Melanocyte of skin (primary cell): ENCODE results near the gene TSGA10IP. TPM values are rescaled to one million over a fixed set of nuclear protein-coding genes. Genes with fewer than 3 reads are reported as not detected.

ENCODE experiments used
- total RNA-seq, 2 donors: library from RNA; depleted of rRNA; stranded (reverse); fragments of >200 nt; gene quantifications; 2 replicates each; pipeline ENCODE4 v1.2.3, GENCODE V29; 2012

The TSGA10IP gene
- not detected for total RNA-seq

DNA sequence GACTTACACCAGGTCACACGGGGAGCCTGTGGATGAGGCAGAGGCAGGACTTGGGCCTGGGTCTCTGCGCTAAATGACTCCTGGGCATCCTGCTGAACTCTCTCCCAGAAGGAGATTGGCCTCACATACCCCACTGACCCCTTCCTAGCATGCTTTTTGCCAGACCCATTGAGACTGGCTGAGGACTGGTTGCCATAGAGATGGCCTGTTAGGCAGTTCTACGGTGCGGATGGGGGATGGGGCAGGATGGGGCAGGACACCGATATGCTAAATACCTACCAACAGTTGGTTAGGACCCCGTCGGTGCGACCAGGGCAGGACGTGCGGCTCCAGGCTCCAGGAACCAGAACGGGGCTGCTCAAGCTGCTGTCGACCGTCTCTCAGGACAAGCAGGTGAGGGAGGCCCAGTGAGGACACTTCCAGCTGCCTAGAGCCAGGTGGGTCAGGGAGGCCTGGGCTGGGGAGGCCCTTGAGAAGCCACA lies at the start of gene TSGA10IP:
TSS of gene TSGA10IP (plus strand) at position 51 of the 482 bp plus-strand sequence. CDS start at position 247, 196 bp downstream.

DNA sequence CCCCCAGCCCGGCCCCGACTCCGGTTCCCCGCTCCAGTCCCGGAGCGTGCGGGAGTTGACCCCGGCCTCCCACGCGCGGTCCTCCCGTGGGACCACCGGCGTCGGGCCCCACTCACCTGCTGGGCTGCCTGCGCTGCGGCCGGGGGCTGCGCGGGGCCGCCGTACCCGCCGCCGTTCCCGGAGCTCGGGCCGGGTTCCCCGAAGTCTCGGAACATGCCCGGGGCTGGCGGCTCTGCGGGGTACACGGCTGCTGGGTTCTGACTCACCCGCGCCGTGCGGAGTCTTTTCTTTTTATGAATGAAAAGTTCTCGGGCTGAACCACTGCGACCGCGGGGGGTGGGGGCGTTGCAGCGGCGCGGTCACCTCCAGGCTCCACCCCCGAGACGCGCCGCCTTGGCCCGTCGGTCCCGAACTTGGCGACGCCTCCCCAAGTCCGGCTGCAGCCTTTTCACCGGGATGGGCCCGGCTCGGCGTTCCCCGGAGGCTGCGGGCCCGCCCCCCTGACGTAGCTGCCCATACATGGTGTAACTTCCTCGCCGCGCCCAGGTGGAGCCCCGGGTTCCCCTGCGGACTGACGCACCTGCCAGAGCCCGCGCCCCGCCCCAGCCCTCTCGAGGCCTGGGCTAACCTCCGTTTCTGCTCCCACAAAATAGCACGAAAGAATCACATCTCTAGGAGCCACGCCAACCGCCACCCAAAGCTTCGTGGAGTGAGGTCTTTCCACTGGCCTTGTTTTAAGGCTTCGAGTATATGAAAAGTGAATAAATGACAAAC lies 45.0 kb upstream of the TSGA10IP start, which contains the start of gene FOSL1:
TSS of gene FOSL1 (minus strand) at position 264 of the 774 bp plus-strand sequence. CDS start at position 215, 49 bp downstream.

DNA sequence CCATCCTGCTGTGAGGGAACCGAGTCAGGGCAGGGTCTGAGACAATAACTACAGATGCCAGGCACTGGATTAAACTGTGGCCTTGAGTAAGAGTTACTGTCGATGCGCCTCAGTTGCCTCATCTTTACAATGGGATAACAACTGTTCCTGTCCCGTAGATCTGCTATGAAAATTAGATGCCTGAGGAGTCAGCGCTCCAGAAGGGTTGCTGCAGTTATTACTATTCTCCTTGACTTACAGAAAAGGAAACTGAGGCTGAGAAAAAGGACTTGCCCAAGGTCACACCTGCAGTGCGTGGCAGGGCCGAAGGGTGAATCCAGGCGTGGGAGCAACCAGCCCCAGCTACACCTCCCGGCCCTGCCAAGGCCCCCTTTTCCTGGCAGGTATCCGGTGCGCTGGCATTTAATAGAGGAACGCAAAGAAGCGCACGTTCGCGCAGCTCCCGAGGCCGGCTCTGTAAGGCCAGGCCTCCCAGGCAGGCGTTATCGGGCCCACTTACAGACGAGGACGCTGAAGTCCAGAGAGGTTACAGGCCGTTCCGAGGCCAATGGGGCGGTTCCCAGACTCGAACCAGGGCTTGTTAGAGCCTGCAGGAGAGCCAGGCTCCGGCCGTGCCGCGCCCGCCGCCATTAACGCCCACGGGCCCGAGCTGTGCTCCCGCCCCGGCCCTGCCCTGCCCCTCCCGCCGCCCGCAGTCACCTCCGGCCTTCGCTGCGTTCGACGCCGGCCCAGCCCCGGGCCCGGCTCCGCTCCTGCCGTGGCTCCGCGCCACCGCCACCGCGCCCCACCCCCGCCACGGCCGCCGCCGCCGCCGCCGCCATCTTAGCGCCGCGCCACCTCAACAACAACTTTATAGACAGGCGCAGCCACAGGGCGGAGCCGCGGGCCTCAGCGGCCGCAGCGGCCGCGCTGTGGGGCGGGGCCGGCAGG lies 26.8 kb upstream of the TSGA10IP start, which contains the start of gene C11orf68:
TSS of gene C11orf68 (minus strand) at position 852 of the 930 bp plus-strand sequence. CDS start at position 821, 31 bp downstream.

DNA sequence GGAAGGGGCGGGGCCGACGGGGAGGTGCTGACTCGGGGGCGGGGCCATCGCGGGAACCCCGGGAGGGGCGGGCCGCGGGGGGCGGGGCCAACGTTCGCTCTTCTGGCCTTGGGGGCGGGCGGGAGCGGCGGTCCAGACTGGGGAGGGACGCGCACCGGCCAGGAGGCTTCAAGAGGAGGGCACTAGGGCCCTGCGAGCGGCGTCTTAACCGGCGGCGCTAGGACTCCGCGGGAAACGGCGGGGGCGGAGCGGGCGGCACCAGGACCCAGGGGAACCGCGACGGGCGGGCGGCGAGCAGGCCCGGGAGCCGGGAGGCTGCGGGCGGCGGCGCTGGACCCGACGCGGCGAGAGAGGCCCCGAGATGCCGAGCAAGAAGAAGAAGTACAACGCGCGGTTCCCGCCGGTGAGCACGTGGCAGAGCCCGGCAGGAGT lies 26.1 kb upstream of the TSGA10IP start, which contains the start of gene DRAP1:
TSS of gene DRAP1 (plus strand) at position 286 of the 432 bp plus-strand sequence. CDS start at position 362, 76 bp downstream.

DNA sequence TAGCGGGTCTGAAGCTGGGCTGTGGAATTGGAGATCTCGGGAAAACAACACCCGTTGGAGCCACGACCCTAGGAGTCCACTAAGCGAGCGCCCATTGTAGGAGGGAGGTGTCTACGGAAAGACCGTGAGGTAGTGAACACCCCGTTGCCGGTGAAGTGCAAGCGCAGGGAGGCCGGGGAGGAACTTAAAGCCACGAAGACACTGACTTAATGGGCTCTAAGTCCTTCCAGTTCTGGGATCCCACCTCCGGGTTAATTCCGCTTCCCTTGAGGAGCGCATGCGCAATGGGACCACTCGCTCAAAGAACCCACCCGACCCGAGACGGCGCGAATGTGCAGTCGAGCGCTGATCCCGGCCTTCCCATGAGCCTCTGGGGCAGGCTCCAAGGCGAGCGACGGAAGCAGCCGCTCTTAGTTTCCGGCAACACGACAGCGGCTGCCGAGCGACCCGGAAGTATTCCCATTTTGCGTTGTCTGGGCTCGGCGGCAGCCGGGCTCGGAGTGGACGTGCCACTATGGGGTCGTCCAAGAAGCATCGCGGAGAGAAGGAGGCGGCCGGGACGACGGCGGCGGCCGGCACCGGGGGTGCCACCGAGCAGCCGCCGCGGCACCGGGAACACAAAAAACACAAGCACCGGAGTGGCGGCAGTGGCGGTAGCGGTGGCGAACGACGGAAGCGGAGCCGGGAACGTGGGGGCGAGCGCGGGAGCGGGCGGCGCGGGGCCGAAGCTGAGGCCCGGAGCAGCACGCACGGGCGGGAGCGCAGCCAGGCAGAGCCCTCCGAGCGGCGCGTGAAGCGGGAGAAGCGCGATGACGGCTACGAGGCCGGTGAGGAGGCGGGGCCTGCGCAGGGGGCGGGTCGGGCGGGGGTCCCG lies 16.2 kb downstream of the TSGA10IP start, which contains the start of gene SART1:
TSS of gene SART1 (plus strand) at position 468 of the 874 bp plus-strand sequence. CDS start at position 515, 47 bp downstream.

DNA sequence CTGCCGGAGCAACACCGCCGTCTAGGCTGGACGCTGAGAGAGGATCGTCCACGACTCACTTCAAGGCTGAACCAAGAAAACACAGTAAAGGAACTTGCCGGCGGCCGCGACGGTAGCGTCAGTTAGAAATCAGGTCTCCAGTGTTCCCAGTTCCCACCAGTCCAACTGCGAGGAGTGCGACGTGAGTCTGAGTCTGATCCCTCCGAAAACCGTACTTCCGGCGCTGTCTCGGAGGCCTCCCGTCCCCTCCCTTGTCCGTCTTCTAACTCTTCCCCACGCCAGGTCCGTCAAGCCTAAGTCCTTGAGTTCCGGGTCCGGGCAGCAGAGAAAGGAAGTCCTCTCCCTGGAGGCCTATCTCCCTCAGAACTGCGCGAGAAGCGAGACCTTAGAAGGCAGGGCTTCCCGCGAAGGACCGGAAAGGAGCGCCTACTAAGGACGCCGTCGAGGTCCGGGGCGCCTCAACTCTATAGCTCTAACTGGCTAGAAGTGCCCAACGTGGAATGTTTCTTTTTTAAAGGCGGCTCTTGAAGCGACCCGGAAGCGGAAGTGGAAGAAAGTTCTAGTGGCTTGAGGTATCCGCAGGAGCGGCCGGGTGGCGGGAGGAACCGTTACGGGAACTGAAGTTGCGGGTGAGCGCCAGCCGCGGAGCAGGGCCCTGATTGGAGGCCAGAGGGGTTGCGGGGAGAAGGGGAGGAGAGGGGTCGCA lies 56.8 kb downstream of the TSGA10IP start, which contains the start of the genes BANF1 and EIF1AD:
TSS of gene BANF1 (plus strand) at position 562 of the 706 bp plus-strand sequence. CDS start 748 bp downstream, outside the sequence.
TSS of gene EIF1AD (minus strand) at position 216 of the 706 bp plus-strand sequence. CDS start 1,768 bp downstream, outside the sequence.

Other genes with a start within 250 kb of the TSGA10IP start
- 10 to 100 TPM; 58.3 to 58.5 TPM for gene KAT5, start 233.2 kb upstream of the TSGA10IP start, total RNA-seq
- 10 to 100 TPM; 51.0 to 78.1 TPM for gene RNASEH2C, start 224.7 kb upstream of the TSGA10IP start, total RNA-seq
- gene AP5B1, start 164.5 kb upstream of the TSGA10IP start, total RNA-seq = 10 to 100 TPM; 40.6 to 74.3 TPM
- gene OVOL1, start 158.4 kb upstream of the TSGA10IP start, total RNA-seq = not detected
- gene SNX32, start 111.5 kb upstream of the TSGA10IP start, total RNA-seq = 1 to 10 TPM in 1 of 2 donors, under 1 TPM in 1; 0.69 to 2.3 TPM
- gene CFL1, start 87.3 kb upstream of the TSGA10IP start, total RNA-seq = 1,000 to 10,000 TPM; 1,026 to 1,378 TPM
- 10 to 100 TPM; 37.9 to 51.0 TPM for gene MUS81, start 85.0 kb upstream of the TSGA10IP start, total RNA-seq
- 1 to 10 TPM; 4.3 to 6.5 TPM for gene EFEMP2, start 72.7 kb upstream of the TSGA10IP start, total RNA-seq
- gene CTSW, start 65.6 kb upstream of the TSGA10IP start, total RNA-seq = not detected
- 100 to 1,000 TPM; 126 to 165 TPM for gene FIBP, start 57.0 kb upstream of the TSGA10IP start, total RNA-seq
- 10 to 100 TPM; 24.8 to 28.6 TPM for gene CCDC85B, start 54.8 kb upstream of the TSGA10IP start, total RNA-seq
- 10 to 100 TPM in 1 of 2 donors, 1 to 10 TPM in 1; 1.4 to 39.6 TPM for gene FOSL1, start 45.1 kb upstream of the TSGA10IP start, total RNA-seq
- 10 to 100 TPM; 13.8 to 14.3 TPM for gene C11orf68, start 26.4 kb upstream of the TSGA10IP start, total RNA-seq
- gene DRAP1, start 26.1 kb upstream of the TSGA10IP start, total RNA-seq = 100 to 1,000 TPM in 1 of 2 donors, 10 to 100 TPM in 1; 51.3 to 109 TPM
- 10 to 100 TPM; 27.9 to 30.3 TPM for gene SART1, start 16.3 kb downstream of the TSGA10IP start, total RNA-seq
- gene EIF1AD, start 56.7 kb downstream of the TSGA10IP start, total RNA-seq = 10 to 100 TPM; 28.6 to 52.6 TPM
- 10 to 100 TPM; 10.3 to 27.6 TPM for gene BANF1, start 57.0 kb downstream of the TSGA10IP start, total RNA-seq
- gene CST6, start 66.5 kb downstream of the TSGA10IP start, total RNA-seq = not detected
- gene CATSPER1, start 81.0 kb downstream of the TSGA10IP start, total RNA-seq = not detected
- gene GAL3ST3, start 103.7 kb downstream of the TSGA10IP start, total RNA-seq = not detected
- gene SF3B2, start 106.9 kb downstream of the TSGA10IP start, total RNA-seq = 100 to 1,000 TPM; 173 to 199 TPM
- gene PACS1, start 124.8 kb downstream of the TSGA10IP start, total RNA-seq = 10 to 100 TPM; 18.2 to 22.6 TPM